ENCODE results near the gene BCAS3. TPM values are rescaled to one million over a fixed set of nuclear protein-coding genes. Genes with fewer than 3 reads are reported as not detected.

BCAS3 gene
- total RNA-seq, 2 experiments from 2014 or later, result 13.4 to 14.5 TPM

DNA sequence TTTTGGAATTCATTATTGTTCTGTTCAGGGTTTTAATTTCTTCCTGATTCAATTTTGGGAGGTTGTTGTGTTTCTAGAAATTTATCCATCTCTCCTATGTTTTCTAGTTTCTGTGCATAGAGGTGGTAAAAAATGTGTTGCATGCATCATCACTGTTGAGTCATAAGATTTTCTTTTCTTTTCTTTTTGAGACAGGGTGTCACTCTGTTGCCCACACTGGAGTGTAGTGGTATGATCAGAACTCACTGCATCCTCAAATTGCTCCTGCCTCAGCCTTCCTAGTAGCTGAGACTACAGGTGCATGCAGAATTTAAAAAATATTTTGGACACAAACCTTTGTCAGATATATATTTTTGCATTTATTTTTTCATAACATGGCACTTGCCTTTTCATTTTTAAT lies 184.8 kb downstream of the BCAS3 start:
- Histone ChIP-seq H3K36me3 (ENCODE audit: insufficient read depth, low read length) (no peaks in the 10 kb centered on the region), H3K9me3 (ENCODE audit: low read length) (no peaks in the 10 kb centered on the region), H2AFZ (ENCODE audit: low read length) (no peak overlapping the region), H3K79me2 (ENCODE audit: insufficient read depth, low read depth, low read length) (no peaks in the 10 kb centered on the region), H3K27ac (ENCODE audit: low read depth, low read length, poor library complexity, severe bottlenecking) (no peak overlapping the region), H4K20me1 (ENCODE audit: insufficient read depth, low read length) (no peaks in the 10 kb centered on the region), H3K4me3 (ENCODE audit: low read depth, low read length, poor library complexity, severe bottlenecking) (no peak overlapping the region), H3K4me1 (ENCODE audit: insufficient read depth, low read length, poor library complexity, severe bottlenecking) (no peaks in the 10 kb centered on the region), H3K4me2 (ENCODE audit: low read length) (no peak overlapping the region), H3K9me2 (ENCODE audit: insufficient read depth, low read length) (no peaks in the 10 kb centered on the region)
- CTCF ChIA-PET (ENCODE audit: unreplicated experiment), result no interaction called here
- no peak for TF ChIP-seq EZH2phosphoT487 (IDR thresholded peaks at IDR 0.05; ENCODE audit: borderline replicate concordance, low read depth, low read length)
- TF ChIP-seq, protein P1, sequence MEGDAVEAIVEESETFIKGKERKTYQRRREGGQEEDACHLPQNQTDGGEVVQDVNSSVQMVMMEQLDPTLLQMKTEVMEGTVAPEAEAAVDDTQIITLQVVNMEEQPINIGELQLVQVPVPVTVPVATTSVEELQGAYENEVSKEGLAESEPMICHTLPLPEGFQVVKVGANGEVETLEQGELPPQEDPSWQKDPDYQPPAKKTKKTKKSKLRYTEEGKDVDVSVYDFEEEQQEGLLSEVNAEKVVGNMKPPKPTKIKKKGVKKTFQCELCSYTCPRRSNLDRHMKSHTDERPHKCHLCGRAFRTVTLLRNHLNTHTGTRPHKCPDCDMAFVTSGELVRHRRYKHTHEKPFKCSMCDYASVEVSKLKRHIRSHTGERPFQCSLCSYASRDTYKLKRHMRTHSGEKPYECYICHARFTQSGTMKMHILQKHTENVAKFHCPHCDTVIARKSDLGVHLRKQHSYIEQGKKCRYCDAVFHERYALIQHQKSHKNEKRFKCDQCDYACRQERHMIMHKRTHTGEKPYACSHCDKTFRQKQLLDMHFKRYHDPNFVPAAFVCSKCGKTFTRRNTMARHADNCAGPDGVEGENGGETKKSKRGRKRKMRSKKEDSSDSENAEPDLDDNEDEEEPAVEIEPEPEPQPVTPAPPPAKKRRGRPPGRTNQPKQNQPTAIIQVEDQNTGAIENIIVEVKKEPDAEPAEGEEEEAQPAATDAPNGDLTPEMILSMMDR (conservative IDR thresholded peaks at IDR 0.05; ENCODE audit: low read length), result no peak
- intact Hi-C loops (cut with micrococcal nuclease; ENCODE audit: unreplicated experiment), result no loop called here
- BruUV-seq (replicated peaks), result no TSS peak
- DNase-seq (ENCODE audit: low spot score), result no peak
- POLR2A ChIA-PET, result no interaction called here

DNA sequence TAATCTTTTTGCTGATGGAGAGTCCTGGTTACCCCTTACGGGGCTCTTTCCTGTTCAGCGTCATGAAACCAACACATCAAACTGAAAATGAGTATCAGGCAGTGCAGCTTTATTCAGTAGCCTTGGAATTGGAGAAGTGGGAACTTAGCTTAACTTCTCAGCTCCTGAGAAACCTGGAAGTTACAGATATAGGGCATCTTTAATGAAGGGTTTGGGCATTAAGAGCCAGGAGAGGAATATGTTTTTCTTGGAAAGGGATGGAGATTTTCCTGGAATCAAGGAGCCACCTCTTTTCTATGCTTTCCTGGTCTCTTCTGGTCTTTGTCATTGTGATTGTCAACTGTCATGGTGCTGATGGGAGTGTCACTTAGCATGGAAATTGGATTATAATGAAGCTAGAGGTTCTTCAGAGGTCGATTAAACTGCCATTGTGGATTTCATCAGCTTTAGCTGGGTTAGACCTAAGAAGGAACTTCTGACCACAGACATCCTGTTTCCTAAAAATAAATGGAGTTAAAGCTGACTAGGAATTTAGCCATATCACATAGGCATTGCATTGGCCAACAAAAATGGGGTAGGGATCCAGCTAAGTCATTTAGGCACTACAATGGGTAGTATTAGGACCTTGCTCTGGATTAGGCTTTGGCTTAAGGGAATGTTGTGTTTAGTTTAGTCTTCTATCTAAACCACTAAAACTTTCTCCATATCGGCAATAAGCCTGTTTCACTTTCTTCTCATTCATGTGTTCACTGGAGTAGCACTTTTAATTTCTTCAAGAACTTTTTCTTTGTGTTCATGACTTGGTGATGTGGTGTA lies 186.4 kb downstream of the BCAS3 start:
- BruUV-seq (replicated peaks), result no TSS peak
- no peak overlapping the region for H3K27ac ChIP-seq (ENCODE audit: low read depth, low read length, poor library complexity, severe bottlenecking)

DNA sequence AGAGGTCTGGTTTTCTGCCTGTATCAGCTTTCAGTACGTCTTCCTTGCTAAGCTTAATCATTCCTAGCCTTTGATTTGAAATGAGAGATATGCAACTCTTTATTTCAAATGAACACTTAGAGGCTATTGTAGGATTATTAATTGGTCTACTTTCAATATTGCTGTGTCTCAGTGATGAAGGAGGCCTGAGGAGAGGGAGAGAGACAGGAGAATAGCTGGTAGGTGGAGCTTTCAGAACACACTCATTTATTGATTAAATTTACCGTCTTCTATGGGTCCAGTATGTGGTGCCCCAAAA lies 187.0 kb downstream of the BCAS3 start:
- ChIA-PET POLR2A (interaction anchor here (0.5 kb wide), 1 partner anchor 19 kb away, joined by 3 read pairs; no protein-coding TSS in a partner anchor), CTCF (ENCODE audit: unreplicated experiment) (no interaction called here)
- no peaks in the 10 kb centered on the region for H3K9me2 ChIP-seq (ENCODE audit: insufficient read depth, low read length)
- H3K27ac ChIP-seq (ENCODE audit: low read depth, low read length, poor library complexity, severe bottlenecking), result no peak overlapping the region
- DNase-seq (ENCODE audit: low spot score), result no peak
- H3K36me3 ChIP-seq (ENCODE audit: insufficient read depth, low read length), result no peaks in the 10 kb centered on the region
- intact Hi-C loops (cut with micrococcal nuclease; ENCODE audit: unreplicated experiment), result no loop called here
- BruUV-seq (replicated peaks), result no TSS peak
- no peak for TF ChIP-seq EZH2phosphoT487 (IDR thresholded peaks at IDR 0.05; ENCODE audit: borderline replicate concordance, low read depth, low read length)
- TF ChIP-seq, protein P1 (conservative IDR thresholded peaks at IDR 0.05; ENCODE audit: low read length), result no peak
- no peak overlapping the region for H2AFZ ChIP-seq (ENCODE audit: low read length)
- no peak overlapping the region for H3K4me2 ChIP-seq (ENCODE audit: low read length)
- H3K4me3 ChIP-seq (ENCODE audit: low read depth, low read length, poor library complexity, severe bottlenecking), result no peak overlapping the region
- no peaks in the 10 kb centered on the region for H4K20me1 ChIP-seq (ENCODE audit: insufficient read depth, low read length)
- no peaks in the 10 kb centered on the region for H3K79me2 ChIP-seq (ENCODE audit: insufficient read depth, low read depth, low read length)
- no peaks in the 10 kb centered on the region for H3K9me3 ChIP-seq (ENCODE audit: low read length)
- no peaks in the 10 kb centered on the region for H3K4me1 ChIP-seq (ENCODE audit: insufficient read depth, low read length, poor library complexity, severe bottlenecking)

More for the DNA sequence above, 186.4 kb downstream of the BCAS3 start:
- Histone ChIP-seq H3K36me3 (ENCODE audit: insufficient read depth, low read length) (no peaks in the 10 kb centered on the region), H3K4me2 (ENCODE audit: low read length) (no peak overlapping the region), H4K20me1 (ENCODE audit: insufficient read depth, low read length) (no peaks in the 10 kb centered on the region), H3K9me3 (ENCODE audit: low read length) (no peaks in the 10 kb centered on the region), H3K79me2 (ENCODE audit: insufficient read depth, low read depth, low read length) (no peaks in the 10 kb centered on the region), H3K4me3 (ENCODE audit: low read depth, low read length, poor library complexity, severe bottlenecking) (no peak overlapping the region), H3K9me2 (ENCODE audit: insufficient read depth, low read length) (no peaks in the 10 kb centered on the region), H3K4me1 (ENCODE audit: insufficient read depth, low read length, poor library complexity, severe bottlenecking) (no peaks in the 10 kb centered on the region), H2AFZ (ENCODE audit: low read length) (no peak overlapping the region)
- CTCF ChIA-PET (ENCODE audit: unreplicated experiment), result no interaction called here
- intact Hi-C loops (cut with micrococcal nuclease; ENCODE audit: unreplicated experiment), result no loop called here
- POLR2A ChIA-PET, result interaction anchor here (0.5 kb wide), 1 partner anchor 18 kb away, joined by 3 read pairs; no protein-coding TSS in a partner anchor
- TF ChIP-seq EZH2phosphoT487 (IDR thresholded peaks at IDR 0.05; ENCODE audit: borderline replicate concordance, low read depth, low read length), result no peak
- TF ChIP-seq, protein P1 (conservative IDR thresholded peaks at IDR 0.05; ENCODE audit: low read length), result no peak
- no peak for DNase-seq (ENCODE audit: low spot score)
